GM19455 (cell line): ENCODE measurements around the gene CABLES2.

ENCODE experiments used
- ATAC-seq: cut with Tn5 transposase; IDR thresholded peaks from one replicate; pipeline ENCODE4 v1.9.1; 2021; ENCODE audit not compliant: unreplicated experiment

The CABLES2 gene

GRCh38 chr20:62372042-62372993 lies 34.8 kb downstream of the CABLES2 start:
- ATAC-seq = no peak

GRCh38 chr20:62371588-62372041 lies 35.5 kb downstream of the CABLES2 start:
- no peak for ATAC-seq

- no peak for ATAC-seq
These were observed 36.1 kb downstream of the CABLES2 start for GRCh38 chr20:62370807-62371587.

GRCh38 chr20:62370115-62370806 lies 36.8 kb downstream of the CABLES2 start:
- ATAC-seq = no peak

GRCh38 chr20:62369815-62370114 lies 37.3 kb downstream of the CABLES2 start:
- ATAC-seq = no peak

- no peak for ATAC-seq
These were observed 37.9 kb downstream of the CABLES2 start for GRCh38 chr20:62368976-62369814.

GRCh38 chr20:62368392-62368975 lies 38.6 kb downstream of the CABLES2 start:
- ATAC-seq = no peak

GRCh38 chr20:62367633-62368391 lies 39.3 kb downstream of the CABLES2 start:
- no peak for ATAC-seq

GRCh38 chr20:62367136-62367632 lies 39.9 kb downstream of the CABLES2 start, which contains the start of gene LAMA5:
Gene LAMA5 (minus strand): TSS chr20:62367312. CDS start chr20:62367245, 67 bp downstream.
- peak; percentile 56 for ATAC-seq

GRCh38 chr20:62366370-62367135 lies 40.5 kb downstream of the CABLES2 start:
- ATAC-seq = peak; percentile 28

- no peak for ATAC-seq
These were observed 41.2 kb downstream of the CABLES2 start for GRCh38 chr20:62365814-62366369.

- ATAC-seq = no peak
These were observed 42.0 kb downstream of the CABLES2 start for GRCh38 chr20:62364911-62365736.

GRCh38 chr20:62363920-62364851 lies 42.9 kb downstream of the CABLES2 start:
- ATAC-seq = no peak

- ATAC-seq = no peak
These were observed 43.8 kb downstream of the CABLES2 start for GRCh38 chr20:62362991-62363919.

- ATAC-seq = no peak
These were observed 44.5 kb downstream of the CABLES2 start for GRCh38 chr20:62362590-62362940.
